NCI-H1417 treated with DMSO at 0.1 percent for 48 hours (cell line): ENCODE measurements around the gene ZHX3.
"Not testable (repeated sequence)": the region's sequence is repeated elsewhere in the genome, so short reads cannot be mapped to it uniquely, and the experiment has no call there.

Source experiments
- DNase-seq: peaks from one replicate; lab custom pipeline; 2025; lab: John Stamatoyannopoulos, UW

The ZHX3 gene

DNA sequence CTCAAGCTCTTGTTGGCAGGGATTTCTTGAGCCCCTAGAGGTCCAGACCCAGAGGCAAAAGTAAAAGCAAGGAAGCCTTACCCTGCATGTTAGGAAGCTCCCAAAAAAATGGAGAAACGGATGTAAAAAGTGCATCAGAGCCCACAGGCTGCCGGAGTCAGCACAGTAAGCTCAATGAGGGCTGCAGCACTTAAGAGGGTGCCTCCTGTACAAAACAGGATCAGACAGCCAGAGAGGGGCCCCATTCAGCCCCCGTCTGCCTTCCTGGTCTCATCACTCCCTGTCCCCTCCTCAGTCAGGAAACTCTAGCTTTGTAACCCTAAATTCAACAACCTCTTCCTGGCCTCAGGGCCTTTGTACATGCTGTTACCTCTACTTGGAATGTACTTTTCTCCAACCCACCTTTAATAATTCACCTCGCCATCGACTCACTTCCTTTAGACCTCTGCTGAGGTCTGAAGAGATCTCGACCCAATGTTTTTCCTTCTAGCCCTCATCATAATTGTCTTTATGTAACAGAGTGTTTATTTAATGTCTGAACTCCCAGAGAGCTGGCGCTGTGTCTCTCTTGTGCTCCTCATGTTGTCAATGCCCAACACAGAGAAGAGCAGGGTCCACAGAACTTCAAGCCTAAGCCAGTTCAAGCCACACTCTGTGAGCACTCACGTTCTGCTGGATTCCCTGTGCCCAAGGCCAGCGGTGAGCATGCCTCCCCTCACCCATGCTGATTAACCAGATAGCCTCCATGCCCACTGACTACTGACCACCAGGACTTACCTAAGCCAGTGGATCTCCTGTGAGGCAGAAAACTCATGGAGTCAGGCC lies 183.0 kb downstream of the ZHX3 start:
- no peak for DNase-seq

DNA sequence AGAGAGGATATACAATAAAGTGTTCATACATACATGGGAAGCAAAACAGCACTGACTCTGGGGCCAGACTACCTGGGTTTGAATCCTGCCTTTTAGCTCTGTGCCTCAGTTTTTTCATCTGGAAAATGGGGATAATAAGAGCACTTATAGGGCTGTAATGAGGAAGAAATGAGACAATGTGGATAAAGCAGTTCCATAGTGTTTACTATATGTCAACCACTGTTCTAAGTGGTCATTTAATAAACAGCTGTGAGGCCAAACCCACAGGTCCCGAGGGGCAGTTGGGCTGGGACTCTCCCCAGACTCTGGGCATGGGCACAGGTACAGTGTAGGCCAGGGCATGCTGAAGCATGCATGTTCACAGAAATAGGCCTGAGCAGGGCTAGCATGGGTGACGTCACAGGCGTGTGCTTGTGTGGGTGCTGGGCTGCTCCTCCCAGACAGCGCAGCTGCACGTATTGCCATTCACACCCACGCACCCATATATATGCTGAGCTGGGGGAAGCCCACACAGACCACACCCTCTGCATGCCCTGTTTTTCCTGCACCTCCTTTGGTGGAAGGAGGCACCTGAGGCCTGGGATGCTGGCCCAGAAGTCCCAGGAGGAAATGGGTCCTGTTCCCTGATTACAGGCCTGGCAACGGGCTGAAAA lies 183.7 kb downstream of the ZHX3 start:
- no peak for DNase-seq

- DNase-seq, result not testable (repeated sequence)
Measured at GRCh38 chr20:41132388-41132775, 185.1 kb downstream of the ZHX3 start.

GRCh38 chr20:41131594-41132387 lies 185.7 kb downstream of the ZHX3 start:
- DNase-seq, result no peak
